Activated T-cell treated with anti-CD3 and anti-CD28 coated beads, Interleukin-2, amount 50 U/mL, for 72 hours (primary cell): ENCODE measurements around the gene CAMSAP2. TPM values are rescaled to one million over a fixed set of nuclear protein-coding genes. Genes with fewer than 3 reads are reported as not detected.

ENCODE experiments used
- ATAC-seq, 2 donors: fragments of 150-1000 bp; cut with Tn5 transposase; replicated peaks in 1 of 2; 2 replicates each; pipeline ENCODE4 v1.10.0; 2021; ENCODE audit warnings: moderate library complexity in 2 of 2, mild to moderate bottlenecking in 1 of 2
- DNase-seq, 2 donors: peaks; one replicate each; pipeline ENCODE4 v3.0.0; 2021 to 2022; ENCODE audit warnings: mixed read lengths in 1 of 2
- H3K27ac Mint-ChIP-seq: one replicate; pipeline ENCODE4 v1.8.0; 2022; ENCODE audit warnings: mild to moderate bottlenecking, moderate library complexity, mixed read lengths
- H3K27me3 Mint-ChIP-seq: one replicate; pipeline ENCODE4 v1.8.0; 2022; ENCODE audit warnings: low read depth, mixed read lengths
- H3K36me3 Mint-ChIP-seq, 2 donors: one replicate each; pipeline ENCODE4 v1.8.0; 2022; ENCODE audit warnings: mixed read lengths in 2 of 2, mild to moderate bottlenecking in 1 of 2; ENCODE audit not compliant: insufficient read depth in 2 of 2
- H3K4me1 Mint-ChIP-seq: one replicate; pipeline ENCODE4 v1.8.0; 2022; ENCODE audit warnings: low read depth, mixed read lengths
- H3K4me3 Mint-ChIP-seq, 2 donors: one replicate each; pipeline ENCODE4 v1.8.0; 2022; ENCODE audit warnings: mild to moderate bottlenecking in 2 of 2, mixed read lengths in 2 of 2, moderate library complexity in 2 of 2
- H3K9me3 Mint-ChIP-seq, 2 donors: one replicate each; pipeline ENCODE4 v1.8.0; 2022; ENCODE audit warnings: mixed read lengths in 2 of 2
- total RNA-seq, 2 donors: library from RNA; stranded (reverse); gene quantifications; one replicate each; pipeline ENCODE4 v1.2.3, GENCODE V29; 2022

Gene CAMSAP2
- total RNA-seq, 2 donors from 2014 or later = 1.3 to 3.1 TPM

DNA sequence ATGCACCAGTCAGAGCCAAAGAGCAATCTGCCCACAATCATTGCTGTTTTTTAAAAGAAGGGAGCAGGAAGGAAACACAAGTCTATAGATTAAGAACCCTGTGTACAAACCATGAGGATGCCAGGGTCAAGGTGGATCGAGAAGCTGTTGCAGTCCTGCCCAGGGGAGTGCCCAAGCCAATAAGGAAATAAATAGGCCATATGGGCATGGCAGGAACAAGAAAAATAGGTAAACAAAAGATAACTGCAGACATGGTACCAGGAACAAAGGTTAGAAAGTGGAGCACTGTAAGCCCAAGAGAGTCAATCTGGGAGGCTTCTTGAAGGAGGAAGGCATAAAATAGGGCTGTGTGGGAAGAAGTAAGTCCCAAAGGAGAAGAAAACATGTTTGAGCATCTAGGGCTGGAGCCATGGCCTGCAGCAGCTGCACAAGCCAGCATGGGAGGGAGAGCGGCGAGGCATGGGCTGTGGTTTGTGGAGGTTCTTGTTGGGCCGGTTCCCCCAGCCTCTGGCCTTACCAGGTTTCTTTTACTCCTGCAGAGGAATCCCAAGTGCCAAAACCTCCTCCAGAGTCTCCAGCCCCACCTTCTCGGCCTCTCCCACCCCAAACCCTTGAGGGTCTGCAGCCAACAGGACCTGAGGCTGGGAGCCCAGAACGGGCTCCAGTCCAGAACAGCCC is 169.6 kb downstream of the CAMSAP2 start:
- ATAC-seq (no peak), DNase-seq (no peak)
- no peak overlapping the region for H3K4me3 Mint-ChIP-seq
- H3K27ac Mint-ChIP-seq = no peak overlapping the region
- peaks cover 2% of the 10 kb centered on the region in 2 donors for H3K9me3 Mint-ChIP-seq
- H3K4me1 Mint-ChIP-seq = peaks cover 24% of the 10 kb centered on the region
- H3K36me3 Mint-ChIP-seq = peaks cover 3% of the 10 kb centered on the region in 2 donors
- peaks cover 55% of the 10 kb centered on the region for H3K27me3 Mint-ChIP-seq

DNA sequence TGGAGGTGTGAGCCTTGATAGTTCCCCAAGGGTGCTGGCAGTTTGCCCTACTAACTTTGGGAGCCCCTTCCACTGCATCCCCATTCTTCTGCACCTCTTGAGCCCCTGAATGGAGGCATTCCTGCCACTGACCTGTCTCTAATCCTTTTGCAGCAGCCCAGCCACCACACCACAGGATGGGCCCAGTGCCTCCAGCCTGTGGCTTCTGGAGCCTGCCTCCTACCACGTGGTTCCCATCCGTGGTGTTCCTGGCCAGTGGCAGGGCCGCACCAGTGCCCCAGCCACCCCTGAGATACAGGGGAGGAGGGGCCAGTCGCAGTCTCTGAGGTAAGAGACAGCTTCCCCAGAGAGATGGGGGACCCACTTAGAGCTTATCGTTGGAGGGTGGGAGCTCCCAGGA is 170.4 kb downstream of the CAMSAP2 start:
- no peak overlapping the region for H3K27ac Mint-ChIP-seq
- ATAC-seq (no peak), DNase-seq (no peak)
- peaks cover 61% of the 10 kb centered on the region for H3K27me3 Mint-ChIP-seq
- H3K36me3 Mint-ChIP-seq = peaks cover 3% of the 10 kb centered on the region in 2 donors
- no peak overlapping the region for H3K4me3 Mint-ChIP-seq
- H3K9me3 Mint-ChIP-seq = peaks cover 2% of the 10 kb centered on the region in 2 donors
- H3K4me1 Mint-ChIP-seq = peaks cover 24% of the 10 kb centered on the region

DNA sequence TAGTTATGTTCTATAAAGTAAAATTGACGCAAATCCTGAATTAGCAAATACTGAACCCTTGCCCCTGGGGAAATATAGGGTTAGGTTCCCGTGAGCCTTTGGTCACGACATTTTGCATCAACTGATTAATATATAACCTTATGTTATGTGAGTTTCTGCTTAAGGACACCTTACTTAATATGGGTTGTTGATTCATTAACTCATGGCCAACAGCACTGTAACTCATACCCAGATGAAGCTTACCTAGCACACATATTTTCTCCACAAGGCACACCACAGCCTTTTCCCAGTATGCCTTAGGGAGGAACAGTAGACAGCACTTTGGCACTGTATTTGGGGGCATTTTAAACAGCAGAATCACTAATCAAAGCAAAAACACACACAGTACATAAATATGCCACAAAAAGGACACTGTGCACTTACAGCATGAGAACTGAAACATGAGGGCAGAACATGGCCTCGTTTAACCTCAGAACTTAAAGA is 171.1 kb downstream of the CAMSAP2 start:
- no peak for DNase-seq
- Mint-ChIP-seq H3K4me1 (peaks cover 23% of the 10 kb centered on the region), H3K27ac (no peak overlapping the region), H3K4me3 (no peak overlapping the region), H3K9me3 (peaks cover 2% of the 10 kb centered on the region in 2 donors), H3K36me3 (peaks cover 3% of the 10 kb centered on the region in 2 donors), H3K27me3 (peaks cover 61% of the 10 kb centered on the region)
- ATAC-seq = no peak

Other genes starting within 250 kb of the CAMSAP2 start
- 10 to 100 TPM; 15.8 to 20.1 TPM for gene KIF14, start 118.1 kb upstream of the CAMSAP2 start, total RNA-seq
- gene DDX59, start 69.0 kb upstream of the CAMSAP2 start, total RNA-seq = 10 to 100 TPM; 26.5 to 35.8 TPM
- not detected for gene GPR25, start 134.1 kb downstream of the CAMSAP2 start, total RNA-seq
- gene INAVA, start 156.0 kb downstream of the CAMSAP2 start, total RNA-seq = not detected